Endodermal cell (in vitro differentiated cells): ENCODE data around the gene VPS72. TPM values are rescaled to one million over a fixed set of nuclear protein-coding genes. Genes with fewer than 3 reads are reported as not detected.

Experiments used
- DNase-seq: peaks from one replicate; pipeline ENCODE4 v3.0.0-alpha.2; 2017
- H3K27ac ChIP-seq: 2 replicates; pipeline ENCODE4 v1.5.1; 2013; ENCODE audit warnings: mild to moderate bottlenecking, low read depth, low read length, moderate library complexity
- H3K27me3 ChIP-seq: 2 replicates; pipeline ENCODE4 v1.6.1; 2013; ENCODE audit warnings: mild to moderate bottlenecking, low read length, moderate library complexity; ENCODE audit not compliant: insufficient read depth, control insufficient read depth, poor library complexity, severe bottlenecking
- H3K36me3 ChIP-seq: 2 replicates; pipeline ENCODE4 v1.7.0; 2013; ENCODE audit warnings: mild to moderate bottlenecking, low read length, moderate library complexity; ENCODE audit not compliant: control insufficient read depth, insufficient read depth
- H3K4me1 ChIP-seq: one replicate; pipeline ENCODE4 v1.7.0; 2013; ENCODE audit warnings: low read length; ENCODE audit not compliant: control insufficient read depth, insufficient read depth
- H3K4me3 ChIP-seq: 2 replicates; pipeline ENCODE4 v1.5.1; 2013; ENCODE audit warnings: mild to moderate bottlenecking, low read length, moderate library complexity
- H3K9ac ChIP-seq: 2 replicates; pipeline ENCODE4 v1.6.1; 2013; ENCODE audit warnings: mild to moderate bottlenecking, low read length, moderate library complexity; ENCODE audit not compliant: poor library complexity, severe bottlenecking; ENCODE audit errors: extremely low read depth
- H3K9me3 ChIP-seq: 2 replicates; pipeline ENCODE4 v1.6.1; 2013; ENCODE audit warnings: mild to moderate bottlenecking, low read length, moderate library complexity; ENCODE audit not compliant: control insufficient read depth
- H3K27ac Mint-ChIP-seq: 2 replicates; pipeline ENCODE4 v1.8.0; 2020; ENCODE audit warnings: mixed read lengths
- H3K27me3 Mint-ChIP-seq: 2 replicates; pipeline ENCODE4 v1.8.0; 2021; ENCODE audit warnings: mild to moderate bottlenecking, mixed read lengths; ENCODE audit not compliant: insufficient read depth
- H3K36me3 Mint-ChIP-seq: 2 replicates; pipeline ENCODE4 v1.8.0; 2020; ENCODE audit warnings: low read depth, mixed read lengths
- H3K4me1 Mint-ChIP-seq: 2 replicates; pipeline ENCODE4 v1.8.0; 2020; ENCODE audit warnings: mixed read lengths
- H3K4me3 Mint-ChIP-seq: 2 replicates; pipeline ENCODE4 v1.8.0; 2020; ENCODE audit warnings: mild to moderate bottlenecking, moderate library complexity, mixed read lengths
- H3K9me3 Mint-ChIP-seq: 2 replicates; pipeline ENCODE4 v1.8.0; 2020; ENCODE audit warnings: mild to moderate bottlenecking, mixed read lengths
- CTCF ChIP-seq: fragments of 200-600 bp; sonication (generic); conservative IDR thresholded peaks from 2 replicates; pipeline ENCODE4 v1.5.0; 2021; ENCODE audit warnings: antibody characterized with exemption, mild to moderate bottlenecking
- WGBS, 2 experiments: methylation state at CpG; one replicate each; pipeline versions ENCODE4 v1.1.5 to v1.1.7; 2013; ENCODE audit warnings: missing lambda C conversion rate in 2 of 2, mixed read lengths in 1 of 2; ENCODE audit not compliant: insufficient coverage in 1 of 2, insufficient read length in 1 of 2; 5-methylcytosine and 5-hydroxymethylcytosine counted together
- total RNA-seq, 2 donors: library from RNA; stranded (reverse); fragmentation: NEBNext Ultra II Directional in 1 of 2; extraction: Animal tissue kit (Norgen Biotek cat#: 25700) in 1 of 2; gene quantifications; 2 replicates in 1 of 2; 3 replicates in 1 of 2; pipeline ENCODE4 v1.2.1, GENCODE V29; 2021

Gene VPS72
- total RNA-seq, 2 donors from 2014 or later, result 79.4 to 103 TPM

DNA sequence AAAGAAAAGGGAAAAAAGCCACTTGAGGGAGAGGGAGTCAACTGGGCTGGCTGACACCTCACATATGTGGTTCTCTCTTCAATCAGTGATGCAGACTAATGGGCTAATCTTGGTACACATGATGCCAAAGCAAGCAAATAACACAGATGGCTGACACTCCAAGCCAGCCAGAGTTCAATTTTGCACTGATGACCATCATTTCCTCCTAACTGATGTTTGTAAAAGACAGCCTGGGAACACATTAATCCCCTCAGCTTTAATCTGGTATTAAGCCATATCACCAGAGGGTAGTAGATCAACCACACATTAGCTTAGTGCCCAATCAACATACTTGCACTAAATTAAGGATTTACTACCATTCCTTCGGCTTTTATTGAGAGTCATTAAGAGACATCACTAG is 2.8 kb downstream of the VPS72 start:
- WGBS, 2 experiments, result 80% methylated on average over 1 of the region's 1 CpG; no CpG with 5 or more reads in 1 of the 2 experiments
- H3K4me3 ChIP-seq, result no peak overlapping the region
- peaks cover 9% of the 10 kb centered on the region for H3K4me1 Mint-ChIP-seq
- H3K4me3 Mint-ChIP-seq, result no peak overlapping the region
- H3K36me3 Mint-ChIP-seq, result peaks cover 33% of the 10 kb centered on the region
- H3K9me3 Mint-ChIP-seq, result no peaks in the 10 kb centered on the region
- peaks cover 36% of the 10 kb centered on the region for H3K36me3 ChIP-seq
- H3K27ac ChIP-seq, result no peak overlapping the region
- H3K9me3 ChIP-seq, result no peaks in the 10 kb centered on the region
- peaks cover 2% of the 10 kb centered on the region for H3K27me3 Mint-ChIP-seq
- peak overlapping the region; percentile 26 for H3K27ac Mint-ChIP-seq
- DNase-seq, result no peak
- H3K9ac ChIP-seq, result no peak overlapping the region
- no peak for TF ChIP-seq CTCF
- no peaks in the 10 kb centered on the region for H3K4me1 ChIP-seq
- H3K27me3 ChIP-seq, result no peaks in the 10 kb centered on the region

DNA sequence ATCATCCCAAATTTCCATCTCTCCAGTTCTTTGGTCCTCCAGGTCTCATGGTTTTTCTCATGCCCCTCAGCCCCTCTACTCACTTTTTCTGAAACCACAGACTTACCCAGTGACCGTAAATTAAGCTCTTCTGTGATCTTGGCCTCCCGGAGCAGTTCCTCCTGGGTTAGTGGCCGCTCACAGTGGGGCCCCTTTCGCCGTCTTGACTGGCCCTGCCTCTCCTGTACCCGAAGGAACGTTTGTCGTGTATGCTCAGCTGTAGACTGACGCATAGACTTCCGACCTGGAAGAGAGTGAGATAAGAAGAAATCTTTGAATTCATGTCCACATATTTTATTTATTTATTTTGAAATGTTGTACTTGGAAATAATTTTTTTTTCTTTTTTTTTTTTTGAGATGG is 5.8 kb downstream of the VPS72 start:
- WGBS, 2 experiments, result 95% methylated on average over 5 to 10 of the region's 10 CpGs
- no peak for DNase-seq
- Histone ChIP-seq H3K4me3 (no peak overlapping the region), H3K27me3 (no peaks in the 10 kb centered on the region), H3K4me1 (no peaks in the 10 kb centered on the region), H3K36me3 (peaks cover 55% of the 10 kb centered on the region), H3K9me3 (no peaks in the 10 kb centered on the region), H3K9ac (no peak overlapping the region), H3K27ac (no peak overlapping the region)
- peaks cover 8% of the 10 kb centered on the region for H3K4me1 Mint-ChIP-seq
- H3K36me3 Mint-ChIP-seq, result peaks cover 56% of the 10 kb centered on the region
- no peaks in the 10 kb centered on the region for H3K9me3 Mint-ChIP-seq
- H3K4me3 Mint-ChIP-seq, result no peak overlapping the region
- H3K27me3 Mint-ChIP-seq, result no peaks in the 10 kb centered on the region
- H3K27ac Mint-ChIP-seq, result no peak overlapping the region
- no peak for TF ChIP-seq CTCF

DNA sequence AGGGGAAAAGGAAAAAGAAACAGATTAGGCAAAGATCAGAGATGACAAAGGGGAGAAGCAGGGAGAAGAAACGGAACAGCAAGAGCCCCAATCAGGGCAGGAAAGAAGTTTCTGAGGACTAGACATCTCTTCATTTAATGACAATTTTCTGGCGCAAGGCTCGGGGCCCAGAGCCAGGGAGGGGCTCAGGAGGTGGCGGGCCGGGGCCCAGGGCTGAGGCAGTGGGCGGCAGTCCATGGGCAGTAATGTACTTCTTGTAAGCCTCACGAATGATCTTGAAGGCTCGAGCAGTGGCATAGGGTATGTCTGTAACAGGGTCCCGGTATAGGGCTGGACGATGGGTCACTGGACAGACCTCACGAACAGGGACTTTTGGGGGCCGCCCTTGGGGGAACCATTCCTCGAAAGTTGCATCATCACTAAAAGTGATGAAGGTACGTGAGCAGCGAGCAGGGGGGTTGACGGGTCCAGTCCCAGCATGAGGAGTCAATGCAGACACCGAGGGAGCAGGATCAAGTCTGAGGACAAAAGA is 13.4 kb downstream of the VPS72 start:
- Histone ChIP-seq H3K9ac (no peak overlapping the region), H3K27ac (no peak overlapping the region), H3K4me3 (no peak overlapping the region), H3K27me3 (no peaks in the 10 kb centered on the region), H3K9me3 (no peaks in the 10 kb centered on the region), H3K36me3 (peaks cover 66% of the 10 kb centered on the region), H3K4me1 (no peaks in the 10 kb centered on the region)
- no peaks in the 10 kb centered on the region for H3K9me3 Mint-ChIP-seq
- WGBS, 2 experiments, result 95 to 97% methylated on average over 15 to 17 of the region's 17 CpGs
- H3K4me1 Mint-ChIP-seq, result no peaks in the 10 kb centered on the region
- H3K36me3 Mint-ChIP-seq, result peaks cover 67% of the 10 kb centered on the region
- no peak overlapping the region for H3K27ac Mint-ChIP-seq
- H3K4me3 Mint-ChIP-seq, result no peak overlapping the region
- TF ChIP-seq CTCF, result no peak
- H3K27me3 Mint-ChIP-seq, result no peaks in the 10 kb centered on the region
- DNase-seq, result no peak
